SK-N-SH (cell line): ENCODE measurements around the gene SYT7. TPM values are rescaled to one million over a fixed set of nuclear protein-coding genes. Genes with fewer than 3 reads are reported as not detected.

Experiments used
- CTCF ChIA-PET: fragments of 300-600, 350-600 bp; formaldehyde crosslinking; extraction: SDS; loops from one replicate; lab custom pipeline; 2021; lab: Yijun Ruan, JAX
- POLR2A ChIA-PET: fragments of 350-600 bp; sonication (Branson Sonifier 250); formaldehyde crosslinking; extraction: SDS; loops from one replicate; lab custom pipeline; 2020; ENCODE audit warnings: antibody characterized with exemption, inconsistent platforms; lab: Yijun Ruan, JAX
- DNase-seq: peaks from one replicate; pipeline ENCODE4 v3.0.0; 2012
- H2AFZ ChIP-seq: fragments of 200-600 bp; sonication (generic); 2 replicates; pipeline ENCODE4 v1.8.1; 2016; ENCODE audit warnings: antibody characterized with exemption, mild to moderate bottlenecking, low read depth
- H3F3A ChIP-seq: fragments of 200-600 bp; sonication (generic); replicated peaks from 2 replicates; pipeline ENCODE3; 2016; ENCODE audit warnings: antibody characterized with exemption, mild to moderate bottlenecking; ENCODE audit not compliant: insufficient read depth
- H3K27ac ChIP-seq, 2 experiments: fragments of 200-500 bp in 1 of 2; fragments of 200-600 bp in 1 of 2; sonication (Bioruptor generic) in 1 of 2; sonication (generic), shearing (Covaris generic) in 1 of 2; 2 replicates each; pipeline versions ENCODE4 v1.5.1 to v1.6.1; 2014 to 2016; ENCODE audit warnings: low read depth in 2 of 2, inconsistent platforms in 1 of 2, low read length in 1 of 2, mild to moderate bottlenecking in 1 of 2, mixed read lengths in 1 of 2
- H3K27me3 ChIP-seq: fragments of 200-600 bp; sonication (generic), shearing (Covaris generic); 2 replicates; pipeline ENCODE4 v1.6.1; 2016; ENCODE audit warnings: mixed run types; ENCODE audit not compliant: insufficient read depth
- H3K36me3 ChIP-seq, 2 experiments: fragments of 200-500 bp in 1 of 2; fragments of 200-600 bp in 1 of 2; sonication (Bioruptor generic) in 1 of 2; sonication (generic) in 1 of 2; replicated peaks in 1 of 2; 2 replicates each; pipeline versions ENCODE3 to v1.5.1; 2014 to 2016; ENCODE audit warnings: low read length in 1 of 2, mild to moderate bottlenecking in 1 of 2; ENCODE audit not compliant: insufficient read depth in 2 of 2, control insufficient read depth in 1 of 2
- H3K4me1 ChIP-seq, 2 experiments: fragments of 200-500 bp in 1 of 2; fragments of 200-600 bp in 1 of 2; sonication (Bioruptor generic) in 1 of 2; sonication (generic), shearing (Covaris generic) in 1 of 2; 2 replicates each; pipeline versions ENCODE4 v1.5.1 to v1.6.1; 2014 to 2016; ENCODE audit warnings: low read depth in 1 of 2, low read length in 1 of 2, mixed run types in 1 of 2; ENCODE audit not compliant: insufficient read depth in 2 of 2, control insufficient read depth in 1 of 2
- H3K4me2 ChIP-seq: fragments of 200-600 bp; sonication (generic), shearing (Covaris generic); 2 replicates; pipeline ENCODE4 v1.6.1; 2017; ENCODE audit warnings: mixed run types
- H3K4me3 ChIP-seq, 2 experiments: fragments of 200-500 bp in 1 of 2; fragments of 200-600 bp in 1 of 2; sonication (Bioruptor generic) in 1 of 2; sonication (generic), shearing (Covaris generic) in 1 of 2; 2 replicates each; pipeline versions ENCODE4 v1.5.1 to v1.8.1; 2014 to 2016; ENCODE audit warnings: low read depth in 2 of 2, inconsistent platforms in 1 of 2, low read length in 1 of 2, mild to moderate bottlenecking in 1 of 2, mixed read lengths in 1 of 2, moderate library complexity in 1 of 2
- H3K79me2 ChIP-seq: fragments of 200-600 bp; sonication (generic); 2 replicates; pipeline ENCODE4 v1.8.1; 2017; ENCODE audit warnings: mild to moderate bottlenecking; ENCODE audit not compliant: insufficient read depth
- H3K9ac ChIP-seq: fragments of 200-600 bp; sonication (generic); 2 replicates; pipeline ENCODE4 v1.6.1; 2017; ENCODE audit warnings: mixed run types
- H3K9me2 ChIP-seq: fragments of 200-600 bp; sonication (generic); 2 replicates; pipeline ENCODE4 v1.6.1; 2017; ENCODE audit warnings: mixed run types
- H3K9me3 ChIP-seq: fragments of 200-600 bp; sonication (generic); 2 replicates; pipeline ENCODE4 v1.6.1; 2017; ENCODE audit warnings: mixed run types, mild to moderate bottlenecking, moderate library complexity
- H4K20me1 ChIP-seq: fragments of 200-600 bp; sonication (generic); 2 replicates; pipeline ENCODE4 v1.6.1; 2017; ENCODE audit warnings: mild to moderate bottlenecking, mixed run types; ENCODE audit not compliant: insufficient read depth
- CHD2 ChIP-seq: fragments of 150-350 bp; IDR thresholded peaks from 2 replicates; pipeline ENCODE4 v1.6.1; 2018; ENCODE audit warnings: low read length; ENCODE audit not compliant: partially characterized antibody
- EP300 ChIP-seq, 2 experiments: IDR thresholded peaks; 2 replicates each; pipeline versions ENCODE4 v1.4.0 to v1.6.1; 2012; ENCODE audit warnings: borderline replicate concordance in 1 of 2, low read depth in 1 of 2, low read length in 1 of 2
- EZH2phosphoT487 ChIP-seq: fragments of 200-600 bp; sonication (generic); IDR thresholded peaks from 2 replicates; pipeline ENCODE4 v1.6.1; 2017; ENCODE audit warnings: low read depth, mixed run types, mild to moderate bottlenecking, antibody characterized with exemption, moderate library complexity, borderline replicate concordance
- FOSL2 ChIP-seq: IDR thresholded peaks from 2 replicates; pipeline ENCODE4 v1.4.0; 2012; ENCODE audit warnings: low read depth, mild to moderate bottlenecking, moderate library complexity, borderline replicate concordance
- FOXJ3 ChIP-seq: sonication (generic); formaldehyde crosslinking; IDR thresholded peaks from 2 replicates; pipeline ENCODE4 v1.5.1; 2020; ENCODE audit warnings: mild to moderate bottlenecking, missing genetic modification reagents
- GATA2 ChIP-seq: sonication (generic); formaldehyde crosslinking; IDR thresholded peaks from 2 replicates; pipeline ENCODE4 v1.5.0; 2020; ENCODE audit warnings: mild to moderate bottlenecking, missing genetic modification reagents
- MXI1 ChIP-seq: IDR thresholded peaks from 2 replicates; pipeline ENCODE4 v1.6.1; 2012; ENCODE audit warnings: mild to moderate bottlenecking, low read depth, low read length, improper control_type of control experiment
- NFIC ChIP-seq: IDR thresholded peaks from 2 replicates; pipeline ENCODE4 v1.4.0; 2012; ENCODE audit warnings: borderline replicate concordance
- NRF1 ChIP-seq: IDR thresholded peaks from 2 replicates; pipeline ENCODE4 v1.6.1; 2012; ENCODE audit warnings: low read depth, mild to moderate bottlenecking, low read length
- PBX3 ChIP-seq: IDR thresholded peaks from 2 replicates; pipeline ENCODE4; 2012
- POLR2AphosphoS5 ChIP-seq: IDR thresholded peaks from 2 replicates; pipeline ENCODE4 v1.6.1; 2012; ENCODE audit warnings: low read depth, low read length
- REST ChIP-seq: IDR thresholded peaks from 2 replicates; pipeline ENCODE4 v1.6.1; 2012; ENCODE audit warnings: mild to moderate bottlenecking, low read depth, low read length, moderate library complexity
- RFX5 ChIP-seq: IDR thresholded peaks from 2 replicates; pipeline ENCODE4 v1.6.1; 2012; ENCODE audit warnings: mild to moderate bottlenecking, improper control_type of control experiment, low read length
- RXRA ChIP-seq: IDR thresholded peaks from 2 replicates; pipeline ENCODE4 v1.4.0; 2012; ENCODE audit warnings: low read depth, mild to moderate bottlenecking, borderline replicate concordance
- SMC3 ChIP-seq: IDR thresholded peaks from 2 replicates; pipeline ENCODE4 v1.6.1; 2012; ENCODE audit warnings: low read depth, low read length, improper control_type of control experiment
- TCF12 ChIP-seq: IDR thresholded peaks from 2 replicates; pipeline ENCODE4 v1.4.0; 2012
- TEAD4 ChIP-seq: IDR thresholded peaks from 2 replicates; pipeline ENCODE4 v1.4.0; 2012; ENCODE audit warnings: mild to moderate bottlenecking, borderline replicate concordance; ENCODE audit not compliant: insufficient read depth
- USF2 ChIP-seq: fragments of 150-350 bp; IDR thresholded peaks from 2 replicates; pipeline ENCODE4 v1.6.1; 2017; ENCODE audit warnings: antibody characterized with exemption, low read length, low read depth, borderline replicate concordance
- WGBS: methylation state at CpG from one replicate; pipeline ENCODE4 v1.1.6; 2017; ENCODE audit warnings: low lambda C conversion rate; 5-methylcytosine and 5-hydroxymethylcytosine counted together
- polyA plus RNA-seq, 3 experiments: library from polyadenylated mRNA; depleted of rRNA; stranded (reverse); fragments of >200 nt; gene quantifications; 2 replicates each; pipeline ENCODE4 v1.2.3, GENCODE V29; 2012

The SYT7 gene
- polyA plus RNA-seq, 1 of the 3 experiments (the other 2 are of a cell fraction): 1.1 TPM

- Histone ChIP-seq H3K36me3 (no peaks in the 10 kb centered on the region), H3K4me2 (no peak overlapping the region), H3F3A (no peaks in the 10 kb centered on the region), H3K27ac (no peak overlapping the region; a peak in 1 of 4 replicates), H3K9me3 (no peaks in the 10 kb centered on the region), H3K4me3 (no peak overlapping the region), H3K4me1 (peaks cover 0 to 50% of the 10 kb centered on the region in 2 experiments; a peak in 3 of 4 replicates), H3K9ac (no peak overlapping the region), H3K79me2 (no peaks in the 10 kb centered on the region), H3K9me2 (no peaks in the 10 kb centered on the region), H4K20me1 (no peaks in the 10 kb centered on the region), H2AFZ (no peak overlapping the region), H3K27me3 (peaks cover 6% of the 10 kb centered on the region; the same call in 1 of the 2 replicates)
- ChIA-PET POLR2A (interaction anchor here (1.4 kb wide), 1 partner anchor 69 kb away, joined by 3 read pairs; no protein-coding TSS in a partner anchor), CTCF (interaction anchor here (1.0 to 33.4 kb wide), 16 partner anchors 8 to 129 kb away, joined by 3 to 670 read pairs (median 30); partner anchors contain the start of genes LRRC10B and SYT7)
- DNase-seq: no peak
- TF ChIP-seq REST (no peak), PBX3 (no peak), CHD2 (no peak), MXI1 (no peak), TCF12 (no peak), NRF1 (no peak), USF2 (no peak), SMC3 (no peak), EP300 (IDR thresholded peaks at IDR 0.05; ENCODE audit: borderline replicate concordance in 1 of 2, low read depth in 1 of 2, low read length in 1 of 2) (no peak), FOXJ3 (CRISPR knock-in tag) (no peak), NFIC (no peak), GATA2 (CRISPR knock-in tag) (no peak), EZH2phosphoT487 (no peak), RXRA (no peak), TEAD4 (no peak), FOSL2 (no peak), POLR2AphosphoS5 (no peak), RFX5 (no peak)
- 74% methylated on average over 10 of the region's 10 CpGs for WGBS
Observed at GRCh38 chr11:61515686-61516085, 65.2 kb downstream of the SYT7 start.
